ENCODE results near the gene TC2N.

The TC2N gene

GRCh38 chr14:91867316-91867988, at the start of gene TC2N:
TSS of gene TC2N (minus strand) at chr14:91867536. CDS start at chr14:91813769, 53,767 bp downstream.
- H3K27ac ChIP-seq, result peak within 1 kb of the TSS; percentile 8; the same call in 1 of the 2 replicates
- TF ChIP-seq ZFX (IDR thresholded peaks at IDR 0.05) (no peak), CTCF (conservative IDR thresholded peaks at IDR 0.05) (no peak)

GRCh38 chr14:91912035-91912434, 44.7 kb upstream of the TC2N start:
- no peak overlapping the region for H3K27ac ChIP-seq
- TF ChIP-seq ZFX (IDR thresholded peaks at IDR 0.05), result no peak
- TF ChIP-seq CTCF (conservative IDR thresholded peaks at IDR 0.05), result no peak

DNA sequence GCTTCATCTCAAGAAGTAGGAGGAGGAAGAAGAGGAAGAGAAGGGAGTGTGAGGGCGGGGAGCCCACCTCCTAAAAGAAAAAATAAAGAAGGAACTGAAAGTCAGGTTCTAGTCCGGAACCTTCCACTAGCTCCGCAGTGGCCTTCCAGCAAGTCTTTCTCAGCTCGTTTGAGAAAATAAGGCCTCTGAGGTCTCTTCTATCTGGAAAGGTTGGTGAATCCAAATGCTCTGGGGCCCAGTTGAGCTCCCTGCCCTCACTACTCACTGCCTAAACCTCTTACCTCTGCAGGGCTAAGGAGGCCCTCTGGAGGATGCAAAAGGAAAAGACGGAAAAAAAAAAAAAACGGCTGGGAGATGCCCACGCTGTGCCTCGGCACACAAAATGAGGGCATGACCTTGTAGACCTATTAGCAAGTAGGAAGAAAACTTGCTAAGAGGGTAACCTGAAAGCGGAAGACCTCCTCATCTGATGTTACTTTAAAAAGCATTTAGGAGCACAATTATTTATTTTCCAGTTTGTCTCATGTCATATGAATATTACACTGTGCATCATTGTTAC, 44.2 kb upstream of the TC2N start:
- no peak overlapping the region for H3K27ac ChIP-seq
- TF ChIP-seq CTCF (conservative IDR thresholded peaks at IDR 0.05) (peak; percentile 89), ZFX (IDR thresholded peaks at IDR 0.05) (no peak)

DNA sequence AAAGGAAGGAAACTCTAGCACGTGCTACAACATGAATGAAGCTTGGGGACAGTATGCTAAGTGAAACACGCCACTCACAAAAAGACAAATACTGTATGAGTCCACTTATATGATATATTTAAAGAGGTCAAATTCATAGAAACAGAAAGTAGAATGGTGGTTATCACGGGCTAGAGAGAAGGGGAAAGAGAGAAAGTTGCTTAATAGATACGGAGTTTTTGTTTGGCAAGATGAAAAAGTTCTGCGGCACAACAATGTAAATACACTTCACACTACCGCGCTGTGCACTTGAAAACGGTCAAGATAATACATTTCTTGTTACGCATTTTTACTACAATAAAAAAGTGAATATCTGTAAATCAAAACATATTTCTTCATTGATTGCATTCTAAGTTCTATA, 42.9 kb upstream of the TC2N start:
- no peak for TF ChIP-seq CTCF (conservative IDR thresholded peaks at IDR 0.05)
- TF ChIP-seq ZFX (IDR thresholded peaks at IDR 0.05), result no peak
- H3K27ac ChIP-seq, result no peak overlapping the region

DNA sequence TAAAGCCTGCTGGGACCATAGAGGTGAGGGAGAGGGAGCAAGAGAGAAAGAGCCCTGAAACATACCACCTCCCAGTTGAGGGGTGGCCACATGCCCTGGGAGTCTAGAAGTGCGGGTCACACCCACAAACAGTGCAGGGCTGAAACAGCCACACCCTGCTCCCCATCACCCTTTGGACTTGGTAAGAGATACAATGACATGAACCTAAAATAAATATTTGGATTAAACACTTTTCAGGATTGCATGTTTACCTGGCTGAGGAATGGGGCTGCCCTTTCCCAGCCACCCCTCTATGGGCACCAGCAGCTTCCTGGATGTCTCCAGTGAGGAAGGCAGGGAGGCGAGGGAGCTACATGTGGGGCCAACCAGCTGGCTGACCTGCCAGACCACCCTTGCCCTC, 39.0 kb upstream of the TC2N start:
- no peak overlapping the region for H3K27ac ChIP-seq
- no peak for TF ChIP-seq CTCF (conservative IDR thresholded peaks at IDR 0.05)
- TF ChIP-seq ZFX (IDR thresholded peaks at IDR 0.05), result no peak

- no peak overlapping the region for H3K27ac ChIP-seq
- TF ChIP-seq CTCF (conservative IDR thresholded peaks at IDR 0.05), result no peak
- TF ChIP-seq ZFX (IDR thresholded peaks at IDR 0.05), result no peak
Observed at GRCh38 chr14:91904956-91905645, 37.8 kb upstream of the TC2N start.

DNA sequence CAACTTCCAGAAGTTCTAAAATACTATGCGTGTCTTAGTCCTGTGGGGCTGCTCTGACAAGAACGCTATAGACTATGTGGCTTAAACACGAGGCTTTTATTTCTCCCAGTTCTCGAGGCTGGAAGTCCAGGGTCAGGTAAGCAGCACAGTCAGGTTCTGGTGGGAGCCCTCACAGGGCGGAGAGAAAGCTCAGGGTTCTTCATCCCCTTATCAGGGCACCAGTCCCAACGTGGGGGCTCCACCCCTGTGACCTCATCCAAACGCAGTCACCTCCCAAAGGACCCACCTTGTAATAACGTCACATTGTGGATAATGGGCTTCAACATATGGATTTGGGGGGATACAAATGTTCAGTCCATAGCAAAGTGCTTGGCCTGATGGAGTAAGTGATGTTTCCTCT, 37.1 kb upstream of the TC2N start:
- no peak overlapping the region for H3K27ac ChIP-seq
- TF ChIP-seq ZFX (IDR thresholded peaks at IDR 0.05) (no peak), CTCF (conservative IDR thresholded peaks at IDR 0.05) (no peak)

Data from C4-2B (cell line).